Naive thymus-derived CD4-positive, alpha-beta T cell (primary cell): ENCODE data around the gene TRABD2B. TPM values are rescaled to one million over a fixed set of nuclear protein-coding genes. Genes with fewer than 3 reads are reported as not detected.

Experiments
- ATAC-seq: fragments of 150-1000 bp; cut with Tn5 transposase; 2 replicates; pipeline ENCODE4 v1.10.0; 2021; ENCODE audit warnings: mild to moderate bottlenecking, moderate library complexity
- CTCF ChIA-PET: fragments of 350-600 bp; sonication (Branson Sonifier 250); formaldehyde crosslinking; loops from one replicate; lab custom pipeline; 2021; ENCODE audit warnings: antibody characterized with exemption; lab: Charles Lee
- POLR2A ChIA-PET: fragments of 350-600 bp; sonication (Branson Sonifier 250); formaldehyde crosslinking; loops from one replicate; lab custom pipeline; 2021; ENCODE audit warnings: antibody characterized with exemption, inconsistent platforms; lab: Charles Lee
- DNase-seq, 9 donors: peaks; one replicate each; pipeline versions ENCODE4 v3.0.0 to v3.0.0-alpha.2; 2020 to 2022; ENCODE audit warnings: mixed read lengths in 1 of 9
- H3K27ac ChIP-seq: one replicate; pipeline ENCODE4 v1.7.0; 2013; ENCODE audit warnings: mild to moderate bottlenecking, low read depth, low read length, moderate library complexity
- H3K27me3 ChIP-seq, 2 donors: one replicate each; pipeline ENCODE4 v1.7.0; 2013; ENCODE audit warnings: low read length in 2 of 2, mild to moderate bottlenecking in 2 of 2, moderate library complexity in 2 of 2; ENCODE audit not compliant: control insufficient read depth in 2 of 2, insufficient read depth in 2 of 2
- H3K36me3 ChIP-seq, 3 experiments: 1 replicate in 2 of 3; 2 replicates in 1 of 3; pipeline ENCODE4 v1.7.0; 2013; ENCODE audit warnings: low read length in 3 of 3, mild to moderate bottlenecking in 3 of 3, moderate library complexity in 1 of 3; ENCODE audit not compliant: insufficient read depth in 3 of 3, control insufficient read depth in 2 of 3
- H3K4me1 ChIP-seq, 2 donors: one replicate each; pipeline ENCODE4 v1.7.0; 2013; ENCODE audit warnings: low read length in 2 of 2, mild to moderate bottlenecking in 2 of 2, moderate library complexity in 1 of 2; ENCODE audit not compliant: control insufficient read depth in 2 of 2, insufficient read depth in 2 of 2
- H3K4me3 ChIP-seq: 2 replicates; pipeline ENCODE4 v1.7.0; 2013; ENCODE audit warnings: mild to moderate bottlenecking, low read length
- H3K9me3 ChIP-seq, 3 experiments: 1 replicate in 2 of 3; 2 replicates in 1 of 3; pipeline ENCODE4 v1.7.0; 2013; ENCODE audit warnings: low read length in 3 of 3; ENCODE audit not compliant: control insufficient read depth in 2 of 3
- H3K27ac Mint-ChIP-seq, 9 donors: one replicate each; pipeline ENCODE4 v1.8.0; 2020 to 2022; ENCODE audit warnings: mixed read lengths in 9 of 9, mild to moderate bottlenecking in 8 of 9, moderate library complexity in 5 of 9, inconsistent platforms in 2 of 9
- H3K27me3 Mint-ChIP-seq, 5 donors: one replicate each; pipeline ENCODE4 v1.8.0; 2021 to 2022; ENCODE audit warnings: mixed read lengths in 5 of 5, mild to moderate bottlenecking in 1 of 5
- H3K36me3 Mint-ChIP-seq, 5 donors: one replicate each; pipeline ENCODE4 v1.8.0; 2020 to 2022; ENCODE audit warnings: mixed read lengths in 5 of 5, mild to moderate bottlenecking in 3 of 5, inconsistent platforms in 1 of 5
- H3K4me1 Mint-ChIP-seq, 7 donors: one replicate each; pipeline ENCODE4 v1.8.0; 2020 to 2022; ENCODE audit warnings: mixed read lengths in 7 of 7, mild to moderate bottlenecking in 3 of 7, inconsistent platforms in 1 of 7
- H3K4me3 Mint-ChIP-seq, 10 donors: one replicate each; pipeline ENCODE4 v1.8.0; 2020 to 2022; ENCODE audit warnings: mild to moderate bottlenecking in 10 of 10, mixed read lengths in 10 of 10, moderate library complexity in 6 of 10, inconsistent platforms in 2 of 10
- H3K9me3 Mint-ChIP-seq, 11 donors: one replicate each; pipeline ENCODE4 v1.8.0; 2020 to 2022; ENCODE audit warnings: mixed read lengths in 11 of 11, mild to moderate bottlenecking in 4 of 11, inconsistent platforms in 1 of 11, moderate library complexity in 1 of 11
- intact Hi-C, 2 donors: fragments of 100-400 bp; cut with micrococcal nuclease; formaldehyde crosslinking; loops; one replicate each; pipeline ENCODE4 v1.15.1; 2023
- polyA plus RNA-seq, 2 donors: library from polyadenylated mRNA; unstranded; fragments of 300-500 nt; fragmentation: Illumina TruSeq; gene quantifications; one replicate each; pipeline ENCODE4 v1.2.3, GENCODE V29; 2021
- total RNA-seq, 6 experiments: library from RNA in 5 of 6; stranded (reverse) in 5 of 6; gene quantifications; 1 replicate in 5 of 6; 2 replicates in 1 of 6; pipeline ENCODE4 v1.2.3 and lab custom pipeline; 2021 to 2026

The TRABD2B gene
- total and polyA plus RNA-seq, 7 experiments from 2014 or later: not detected

DNA sequence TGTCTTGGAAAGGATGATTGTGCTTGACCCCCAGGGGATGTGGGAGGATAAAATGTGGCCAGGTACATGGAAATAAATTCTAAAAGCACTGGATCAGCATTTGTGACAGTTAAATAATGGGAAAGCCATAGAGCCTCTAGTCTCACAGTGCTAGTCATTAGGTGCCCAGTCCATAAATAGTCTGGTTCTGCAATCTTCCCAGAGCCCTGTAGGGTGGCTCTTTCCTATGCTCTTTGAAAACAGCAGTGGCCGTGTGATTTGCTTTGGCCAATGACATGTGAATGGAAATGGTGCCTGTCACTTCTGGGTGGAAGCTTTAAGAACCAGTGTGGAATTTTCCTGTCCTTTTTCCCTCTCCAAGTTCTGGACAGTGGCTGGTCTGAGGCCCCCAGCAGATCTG lies 113.2 kb downstream of the TRABD2B start:
- ChIA-PET CTCF (no interaction called here), POLR2A (no interaction called here)
- Mint-ChIP-seq H3K27ac (no peak overlapping the region), H3K9me3 (peaks cover 0 to 3% (median 0%) of the 10 kb centered on the region in 11 donors), H3K36me3 (no peaks in the 10 kb centered on the region), H3K4me3 (no peak overlapping the region), H3K4me1 (no peaks in the 10 kb centered on the region), H3K27me3 (peaks cover 0 to 15% (median 7%) of the 10 kb centered on the region in 5 donors)
- H3K4me3 ChIP-seq: no peak overlapping the region
- H3K4me1 ChIP-seq: no peaks in the 10 kb centered on the region
- no peaks in the 10 kb centered on the region for H3K36me3 ChIP-seq
- H3K27me3 ChIP-seq: no peaks in the 10 kb centered on the region
- no peaks in the 10 kb centered on the region for H3K9me3 ChIP-seq
- intact Hi-C loops: no loop called here
- H3K27ac ChIP-seq: no peak overlapping the region
- ATAC-seq (no peak), DNase-seq (no peak)

DNA sequence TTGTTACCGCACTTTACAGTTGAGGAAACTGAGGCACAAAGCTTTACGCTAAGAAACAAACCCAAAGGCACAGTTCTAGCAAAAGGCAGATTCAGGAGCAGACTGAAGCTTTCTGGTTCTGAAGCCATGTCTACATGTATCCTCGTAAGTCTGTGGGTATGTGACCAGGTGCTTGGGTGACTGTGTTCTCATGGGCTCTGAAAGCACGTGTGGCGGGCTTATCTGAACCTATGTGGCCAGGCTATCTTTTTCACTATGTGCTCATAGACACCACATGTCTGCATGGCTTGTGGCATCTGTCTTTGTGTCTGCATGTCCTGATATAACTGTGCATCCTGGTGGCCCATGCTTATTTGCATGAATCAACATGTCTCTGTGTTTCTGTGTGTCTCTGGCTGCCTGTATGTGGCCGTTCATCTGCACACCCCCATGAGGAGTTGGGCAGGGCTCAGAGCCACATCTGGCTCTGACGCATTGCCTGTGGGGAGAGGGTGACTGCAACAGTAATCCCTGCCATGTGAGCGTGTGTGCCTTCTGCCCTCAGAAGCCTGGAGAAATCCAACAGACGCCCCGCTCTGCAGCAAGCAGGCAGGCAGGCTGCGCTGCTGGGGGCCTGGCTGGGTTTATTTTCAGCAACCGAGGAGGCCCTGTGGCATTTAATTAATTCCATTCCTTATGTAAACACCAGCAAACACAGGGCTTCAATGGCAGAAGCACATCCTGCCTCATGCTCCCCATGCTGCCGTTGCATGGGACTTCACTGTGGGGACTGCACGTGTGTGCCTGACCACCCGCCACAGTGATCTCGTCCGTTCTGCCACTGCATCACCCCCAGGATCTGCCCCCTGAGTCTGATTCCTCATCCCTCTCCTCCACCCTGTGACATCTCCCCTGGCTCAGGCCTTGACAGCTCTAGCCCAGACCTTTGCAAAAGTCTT lies 115.4 kb downstream of the TRABD2B start:
- ATAC-seq (no peak), DNase-seq (no peak)
- no peaks in the 10 kb centered on the region for H3K9me3 Mint-ChIP-seq
- Histone ChIP-seq H3K9me3 (no peaks in the 10 kb centered on the region), H3K36me3 (no peaks in the 10 kb centered on the region), H3K27me3 (no peaks in the 10 kb centered on the region), H3K4me3 (no peak overlapping the region), H3K4me1 (no peaks in the 10 kb centered on the region), H3K27ac (no peak overlapping the region)
- intact Hi-C loops: no loop called here
- CTCF ChIA-PET: no interaction called here
- no peak overlapping the region for H3K27ac Mint-ChIP-seq
- no peak overlapping the region for H3K4me3 Mint-ChIP-seq
- POLR2A ChIA-PET: no interaction called here
- peaks cover 0 to 7% (median 5%) of the 10 kb centered on the region in 5 donors for H3K27me3 Mint-ChIP-seq
- no peaks in the 10 kb centered on the region for H3K36me3 Mint-ChIP-seq
- no peaks in the 10 kb centered on the region for H3K4me1 Mint-ChIP-seq

DNA sequence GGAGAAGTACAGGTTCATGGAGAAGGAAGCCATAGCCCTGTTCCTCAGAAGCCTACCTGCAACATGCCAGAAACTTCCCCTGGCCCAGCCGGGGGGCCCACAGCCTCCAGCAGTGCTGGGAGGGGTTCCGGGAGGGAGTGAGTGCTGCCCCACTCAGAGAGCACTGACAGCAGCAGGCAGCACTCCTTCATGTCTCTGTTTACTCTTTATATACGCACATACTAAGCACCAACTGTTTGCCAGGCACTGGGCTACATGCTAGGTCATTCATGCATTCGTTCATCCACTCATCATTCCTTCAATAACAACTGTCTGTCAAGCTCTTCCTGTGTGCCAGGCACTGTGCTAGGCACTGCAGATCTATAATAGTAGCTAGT lies 120.6 kb downstream of the TRABD2B start:
- H3K9me3 Mint-ChIP-seq: no peaks in the 10 kb centered on the region
- Histone ChIP-seq H3K27me3 (no peaks in the 10 kb centered on the region), H3K4me3 (no peak overlapping the region), H3K27ac (no peak overlapping the region), H3K4me1 (no peaks in the 10 kb centered on the region), H3K36me3 (no peaks in the 10 kb centered on the region), H3K9me3 (no peaks in the 10 kb centered on the region)
- H3K4me1 Mint-ChIP-seq: peaks cover 0 to 1% (median 0%) of the 10 kb centered on the region in 7 donors
- peaks cover 0 to 19% (median 4%) of the 10 kb centered on the region in 5 donors for H3K27me3 Mint-ChIP-seq
- POLR2A ChIA-PET: no interaction called here
- CTCF ChIA-PET: no interaction called here
- H3K4me3 Mint-ChIP-seq: no peak overlapping the region
- no peak overlapping the region for H3K27ac Mint-ChIP-seq
- DNase-seq: no peak
- intact Hi-C loops: no loop called here
- H3K36me3 Mint-ChIP-seq: no peaks in the 10 kb centered on the region
- ATAC-seq: no peak

DNA sequence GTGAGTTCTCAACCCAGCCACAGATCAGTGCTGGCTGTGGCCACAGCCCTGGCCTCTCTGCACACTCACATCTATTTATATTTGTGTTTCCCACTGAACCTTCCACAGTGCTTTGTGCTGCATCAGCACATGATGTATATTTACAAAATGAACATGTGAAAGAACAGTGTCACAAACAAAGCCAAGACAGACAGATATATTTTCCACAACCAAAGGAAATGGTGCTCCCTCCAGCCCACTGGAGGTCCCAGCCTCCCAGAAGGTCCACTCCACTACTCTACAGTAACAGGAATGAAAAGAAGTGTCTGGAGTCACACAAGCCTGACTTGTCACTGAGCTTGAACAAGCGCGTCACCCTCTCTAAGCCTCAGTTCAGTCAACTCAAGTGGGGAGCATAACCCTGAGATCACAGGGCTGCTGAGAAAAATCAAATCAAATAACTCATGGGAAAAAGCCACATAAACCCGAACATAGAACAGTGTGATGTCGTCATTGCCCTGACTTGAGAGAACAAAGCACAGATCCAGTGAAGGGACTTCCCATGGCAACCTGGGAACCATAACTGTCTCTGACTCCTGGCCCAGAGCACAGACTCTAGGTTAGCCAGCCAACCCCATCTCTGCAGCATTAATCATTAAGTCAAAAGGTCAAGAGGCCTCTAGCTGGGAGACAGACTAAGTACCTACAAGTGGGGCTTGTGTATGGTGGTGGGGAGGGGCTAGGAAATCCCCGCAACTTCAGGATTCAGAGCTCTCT lies 121.2 kb downstream of the TRABD2B start:
- Histone ChIP-seq H3K4me1 (no peaks in the 10 kb centered on the region), H3K36me3 (no peaks in the 10 kb centered on the region), H3K27me3 (no peaks in the 10 kb centered on the region), H3K27ac (no peak overlapping the region), H3K4me3 (no peak overlapping the region), H3K9me3 (no peaks in the 10 kb centered on the region)
- ATAC-seq (no peak), DNase-seq (no peak)
- POLR2A ChIA-PET: no interaction called here
- intact Hi-C loops: no loop called here
- Mint-ChIP-seq H3K36me3 (no peaks in the 10 kb centered on the region), H3K4me1 (peaks cover 0 to 1% (median 0%) of the 10 kb centered on the region in 7 donors), H3K4me3 (no peak overlapping the region), H3K27ac (no peak overlapping the region), H3K27me3 (peaks cover 0 to 19% (median 4%) of the 10 kb centered on the region in 5 donors), H3K9me3 (no peaks in the 10 kb centered on the region)
- CTCF ChIA-PET: no interaction called here

DNA sequence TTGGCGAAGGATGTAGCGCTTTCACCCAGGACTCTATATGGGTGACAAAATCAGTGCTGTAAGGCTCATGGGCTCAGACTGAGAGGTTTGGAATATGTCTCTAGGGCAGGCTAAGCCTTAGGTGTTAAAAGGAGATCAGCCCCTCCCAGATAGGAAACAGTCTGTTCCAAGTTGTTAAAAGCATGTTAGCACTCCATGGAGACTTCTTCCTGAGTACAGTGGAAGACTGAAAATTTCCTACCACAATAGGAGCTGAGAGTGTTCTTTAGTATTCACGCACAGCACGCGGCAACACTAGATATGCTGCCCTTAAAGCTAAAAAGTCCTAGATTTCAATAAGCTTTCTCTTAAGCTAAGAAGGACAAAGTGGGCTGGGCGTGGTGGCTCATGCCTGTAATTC lies 122.1 kb downstream of the TRABD2B start:
- Mint-ChIP-seq H3K4me3 (no peak overlapping the region), H3K27ac (no peak overlapping the region), H3K4me1 (peaks cover 0 to 1% (median 0%) of the 10 kb centered on the region in 7 donors), H3K36me3 (no peaks in the 10 kb centered on the region), H3K27me3 (peaks cover 0 to 19% (median 4%) of the 10 kb centered on the region in 5 donors), H3K9me3 (no peaks in the 10 kb centered on the region)
- ChIA-PET CTCF (no interaction called here), POLR2A (no interaction called here)
- H3K36me3 ChIP-seq: no peaks in the 10 kb centered on the region
- no peak for ATAC-seq
- H3K4me3 ChIP-seq: no peak overlapping the region
- no peak overlapping the region for H3K27ac ChIP-seq
- no peak for DNase-seq
- intact Hi-C loops: no loop called here
- H3K9me3 ChIP-seq: no peaks in the 10 kb centered on the region
- no peaks in the 10 kb centered on the region for H3K4me1 ChIP-seq
- no peaks in the 10 kb centered on the region for H3K27me3 ChIP-seq

DNA sequence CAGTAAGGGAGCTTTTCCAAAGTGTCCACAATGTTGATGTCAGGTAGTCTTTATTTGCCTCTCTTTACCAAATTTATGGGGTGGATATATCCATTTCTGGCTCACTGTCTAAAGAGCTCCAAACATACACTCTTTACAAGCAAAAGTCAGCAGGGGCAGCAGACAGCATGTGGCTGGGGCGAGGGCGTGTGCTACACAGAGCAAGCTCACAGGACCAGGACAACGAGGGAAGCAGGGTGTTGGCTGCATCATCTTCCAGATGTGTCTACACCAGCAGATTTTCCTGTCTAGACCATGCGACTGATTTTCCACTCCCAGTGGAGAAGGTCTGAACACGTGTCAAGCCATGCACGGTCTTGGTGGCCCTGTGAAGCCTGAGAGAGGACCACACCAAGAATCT lies 123.8 kb downstream of the TRABD2B start:
- H3K27me3 ChIP-seq: no peaks in the 10 kb centered on the region
- Mint-ChIP-seq H3K36me3 (no peaks in the 10 kb centered on the region), H3K27me3 (peaks cover 0 to 19% (median 4%) of the 10 kb centered on the region in 5 donors), H3K27ac (no peak overlapping the region), H3K4me3 (no peak overlapping the region), H3K4me1 (peaks cover 0 to 1% (median 0%) of the 10 kb centered on the region in 7 donors), H3K9me3 (no peaks in the 10 kb centered on the region)
- no peaks in the 10 kb centered on the region for H3K9me3 ChIP-seq
- no peak overlapping the region for H3K27ac ChIP-seq
- no peaks in the 10 kb centered on the region for H3K36me3 ChIP-seq
- no peak overlapping the region for H3K4me3 ChIP-seq
- DNase-seq (no peak), ATAC-seq (no peak)
- ChIA-PET CTCF (no interaction called here), POLR2A (no interaction called here)
- intact Hi-C loops: no loop called here
- H3K4me1 ChIP-seq: no peaks in the 10 kb centered on the region
